HepG2 (cell line): ENCODE results near the gene PRXL2B. TPM values are rescaled to one million over a fixed set of nuclear protein-coding genes. Genes with fewer than 3 reads are reported as not detected.

Experiments
- CCDC6 ChIP-seq: sonication (generic); formaldehyde crosslinking; IDR thresholded peaks from 2 replicates; pipeline ENCODE4 v1.8.1; 2022; ENCODE audit warnings: mild to moderate bottlenecking, missing genetic modification reagents, moderate library complexity
- FOXP1 ChIP-seq, 2 experiments: fragments of 450-650 bp in 1 of 2; IDR thresholded peaks; 2 replicates each; pipeline ENCODE4 v1.6.1; 2017 to 2018; ENCODE audit warnings: antibody characterized with exemption in 1 of 2
- GATA4 ChIP-seq: sonication (generic); IDR thresholded peaks from 2 replicates; pipeline ENCODE4 v1.6.1; 2016; ENCODE audit warnings: antibody characterized with exemption, low read depth, borderline replicate concordance
- GFI1 ChIP-seq: sonication (generic); formaldehyde crosslinking; IDR thresholded peaks from 2 replicates; pipeline ENCODE4 v1.5.0; 2020; ENCODE audit warnings: missing genetic modification reagents, mild to moderate bottlenecking, borderline replicate concordance
- KLF6 ChIP-seq: IDR thresholded peaks from 2 replicates; pipeline ENCODE4 v1.8.0; 2016; ENCODE audit warnings: missing biosample characterization, missing genetic modification reagents
- RARG ChIP-seq: sonication (generic); formaldehyde crosslinking; IDR thresholded peaks from 2 replicates; pipeline ENCODE4 v1.4.0; 2020; ENCODE audit warnings: low read depth, mild to moderate bottlenecking, missing genetic modification reagents
- REXO4 ChIP-seq: sonication (generic); formaldehyde crosslinking; IDR thresholded peaks from 2 replicates; pipeline ENCODE4 v1.8.0; 2022; ENCODE audit warnings: missing genetic modification reagents, mild to moderate bottlenecking, borderline replicate concordance
- RFX1 ChIP-seq: fragments of 450-650 bp; IDR thresholded peaks from 2 replicates; pipeline ENCODE4 v1.6.1; 2017
- SALL1 ChIP-seq: sonication (generic); formaldehyde crosslinking; IDR thresholded peaks from 2 replicates; pipeline ENCODE4 v1.8.0; 2022; ENCODE audit warnings: mild to moderate bottlenecking, missing genetic modification reagents
- TBX2 ChIP-seq: sonication (generic); formaldehyde crosslinking; IDR thresholded peaks from 2 replicates; pipeline ENCODE4 v1.5.0; 2020; ENCODE audit warnings: missing genetic modification reagents, mild to moderate bottlenecking, borderline replicate concordance
- ZBTB34 ChIP-seq: sonication (generic); formaldehyde crosslinking; IDR thresholded peaks from 2 replicates; pipeline ENCODE4 v1.8.0; 2022; ENCODE audit warnings: mild to moderate bottlenecking, missing genetic modification reagents
- ZNF337 ChIP-seq: sonication (generic); formaldehyde crosslinking; IDR thresholded peaks from 2 replicates; pipeline ENCODE4 v1.5.1; 2020; ENCODE audit warnings: missing genetic modification reagents, low read depth, mild to moderate bottlenecking, borderline replicate concordance
- ZNF607 ChIP-seq: sonication (generic); formaldehyde crosslinking; IDR thresholded peaks from 2 replicates; pipeline ENCODE4 v1.5.1; 2020; ENCODE audit warnings: missing genetic modification reagents, mild to moderate bottlenecking, borderline replicate concordance
- ZSCAN22 ChIP-seq: sonication (generic); formaldehyde crosslinking; IDR thresholded peaks from 2 replicates; pipeline ENCODE4 v1.4.0; 2020; ENCODE audit warnings: mild to moderate bottlenecking, missing genetic modification reagents
- polyA plus RNA-seq, 8 experiments: library from polyadenylated mRNA; depleted of rRNA in 3 of 8; stranded (reverse) in 7 of 8; unstranded in 1 of 8; fragments of >200 nt; fragmentation: Illumina TruSeq in 4 of 8; extraction: Trizol in 4 of 8; gene quantifications; 2 replicates each; pipeline versions ENCODE4 v1.2.1 to v1.2.3, GENCODE V29; 2011 to 2016; ENCODE audit warnings: low read depth in 4 of 8, missing spikeins in 1 of 8, mixed read lengths in 1 of 8; ENCODE audit not compliant: insufficient read depth in 1 of 8
- total RNA-seq, 5 experiments: library from RNA; depleted of rRNA; stranded (reverse); fragments of >200 nt; fragmentation: Illumina TruSeq; extraction: Trizol; gene quantifications; 2 replicates each; pipeline ENCODE4 v1.2.3, GENCODE V29; 2016; ENCODE audit warnings: low read depth in 1 of 5
- TF ChIP-seq, protein P1 (sequence below): sonication (generic); formaldehyde crosslinking; conservative IDR thresholded peaks from 2 replicates; pipeline ENCODE4 v1.4.0; 2020; ENCODE audit warnings: missing genetic modification reagents
- TF ChIP-seq, protein P2 (sequence below): sonication (generic); formaldehyde crosslinking; IDR thresholded peaks from 2 replicates; pipeline ENCODE4 v1.4.0; 2020; ENCODE audit warnings: mild to moderate bottlenecking, missing genetic modification reagents
- TF ChIP-seq, protein P3 (sequence below): sonication (generic); formaldehyde crosslinking; IDR thresholded peaks from 2 replicates; pipeline ENCODE4 v1.4.0; 2020; ENCODE audit warnings: low read depth, missing genetic modification reagents
- TF ChIP-seq, protein P4 (sequence below): sonication (generic); formaldehyde crosslinking; IDR thresholded peaks from 2 replicates; pipeline ENCODE4 v1.8.0; 2022; ENCODE audit warnings: missing genetic modification reagents, low read depth, mild to moderate bottlenecking, borderline replicate concordance

Gene PRXL2B
- total and polyA plus RNA-seq, 2 of the 13 experiments (the other 11 are each of a cell fraction or from before 2014, with no cell fraction given): 16.8 to 22.1 TPM

- TF ChIP-seq, protein P1, sequence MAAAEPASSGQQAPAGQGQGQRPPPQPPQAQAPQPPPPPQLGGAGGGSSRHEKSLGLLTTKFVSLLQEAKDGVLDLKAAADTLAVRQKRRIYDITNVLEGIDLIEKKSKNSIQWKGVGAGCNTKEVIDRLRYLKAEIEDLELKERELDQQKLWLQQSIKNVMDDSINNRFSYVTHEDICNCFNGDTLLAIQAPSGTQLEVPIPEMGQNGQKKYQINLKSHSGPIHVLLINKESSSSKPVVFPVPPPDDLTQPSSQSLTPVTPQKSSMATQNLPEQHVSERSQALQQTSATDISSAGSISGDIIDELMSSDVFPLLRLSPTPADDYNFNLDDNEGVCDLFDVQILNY (CRISPR knock-in tag): no peak
- TF ChIP-seq ZSCAN22 (no peak), RFX1 (no peak), REXO4 (CRISPR knock-in tag) (no peak), RARG (CRISPR knock-in tag) (no peak), TBX2 (CRISPR knock-in tag) (peak; percentile 65; the same call in 1 of the 2 replicates), ZBTB34 (CRISPR knock-in tag) (no peak), CCDC6 (CRISPR knock-in tag) (no peak), ZNF607 (0 out of 2 replicates have a peak, but pooled peaks have one; percentile 47), ZNF337 (CRISPR knock-in tag) (0 out of 2 replicates have a peak, but pooled peaks have one; percentile 26), GATA4 (no peak), KLF6 (CRISPR knock-in tag) (no peak), FOXP1 (IDR thresholded peaks at IDR 0.05) (no peak), FOXP1 (CRISPR knock-in tag; IDR thresholded peaks at IDR 0.05) (peak; percentile 25; the same call in 1 of the 2 replicates), SALL1 (CRISPR knock-in tag) (peak; percentile 89), GFI1 (peak; percentile 37; the same call in 1 of the 2 replicates)
- TF ChIP-seq, protein P2, sequence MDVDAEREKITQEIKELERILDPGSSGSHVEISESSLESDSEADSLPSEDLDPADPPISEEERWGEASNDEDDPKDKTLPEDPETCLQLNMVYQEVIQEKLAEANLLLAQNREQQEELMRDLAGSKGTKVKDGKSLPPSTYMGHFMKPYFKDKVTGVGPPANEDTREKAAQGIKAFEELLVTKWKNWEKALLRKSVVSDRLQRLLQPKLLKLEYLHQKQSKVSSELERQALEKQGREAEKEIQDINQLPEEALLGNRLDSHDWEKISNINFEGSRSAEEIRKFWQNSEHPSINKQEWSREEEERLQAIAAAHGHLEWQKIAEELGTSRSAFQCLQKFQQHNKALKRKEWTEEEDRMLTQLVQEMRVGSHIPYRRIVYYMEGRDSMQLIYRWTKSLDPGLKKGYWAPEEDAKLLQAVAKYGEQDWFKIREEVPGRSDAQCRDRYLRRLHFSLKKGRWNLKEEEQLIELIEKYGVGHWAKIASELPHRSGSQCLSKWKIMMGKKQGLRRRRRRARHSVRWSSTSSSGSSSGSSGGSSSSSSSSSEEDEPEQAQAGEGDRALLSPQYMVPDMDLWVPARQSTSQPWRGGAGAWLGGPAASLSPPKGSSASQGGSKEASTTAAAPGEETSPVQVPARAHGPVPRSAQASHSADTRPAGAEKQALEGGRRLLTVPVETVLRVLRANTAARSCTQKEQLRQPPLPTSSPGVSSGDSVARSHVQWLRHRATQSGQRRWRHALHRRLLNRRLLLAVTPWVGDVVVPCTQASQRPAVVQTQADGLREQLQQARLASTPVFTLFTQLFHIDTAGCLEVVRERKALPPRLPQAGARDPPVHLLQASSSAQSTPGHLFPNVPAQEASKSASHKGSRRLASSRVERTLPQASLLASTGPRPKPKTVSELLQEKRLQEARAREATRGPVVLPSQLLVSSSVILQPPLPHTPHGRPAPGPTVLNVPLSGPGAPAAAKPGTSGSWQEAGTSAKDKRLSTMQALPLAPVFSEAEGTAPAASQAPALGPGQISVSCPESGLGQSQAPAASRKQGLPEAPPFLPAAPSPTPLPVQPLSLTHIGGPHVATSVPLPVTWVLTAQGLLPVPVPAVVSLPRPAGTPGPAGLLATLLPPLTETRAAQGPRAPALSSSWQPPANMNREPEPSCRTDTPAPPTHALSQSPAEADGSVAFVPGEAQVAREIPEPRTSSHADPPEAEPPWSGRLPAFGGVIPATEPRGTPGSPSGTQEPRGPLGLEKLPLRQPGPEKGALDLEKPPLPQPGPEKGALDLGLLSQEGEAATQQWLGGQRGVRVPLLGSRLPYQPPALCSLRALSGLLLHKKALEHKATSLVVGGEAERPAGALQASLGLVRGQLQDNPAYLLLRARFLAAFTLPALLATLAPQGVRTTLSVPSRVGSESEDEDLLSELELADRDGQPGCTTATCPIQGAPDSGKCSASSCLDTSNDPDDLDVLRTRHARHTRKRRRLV: no peak
- TF ChIP-seq, protein P3, sequence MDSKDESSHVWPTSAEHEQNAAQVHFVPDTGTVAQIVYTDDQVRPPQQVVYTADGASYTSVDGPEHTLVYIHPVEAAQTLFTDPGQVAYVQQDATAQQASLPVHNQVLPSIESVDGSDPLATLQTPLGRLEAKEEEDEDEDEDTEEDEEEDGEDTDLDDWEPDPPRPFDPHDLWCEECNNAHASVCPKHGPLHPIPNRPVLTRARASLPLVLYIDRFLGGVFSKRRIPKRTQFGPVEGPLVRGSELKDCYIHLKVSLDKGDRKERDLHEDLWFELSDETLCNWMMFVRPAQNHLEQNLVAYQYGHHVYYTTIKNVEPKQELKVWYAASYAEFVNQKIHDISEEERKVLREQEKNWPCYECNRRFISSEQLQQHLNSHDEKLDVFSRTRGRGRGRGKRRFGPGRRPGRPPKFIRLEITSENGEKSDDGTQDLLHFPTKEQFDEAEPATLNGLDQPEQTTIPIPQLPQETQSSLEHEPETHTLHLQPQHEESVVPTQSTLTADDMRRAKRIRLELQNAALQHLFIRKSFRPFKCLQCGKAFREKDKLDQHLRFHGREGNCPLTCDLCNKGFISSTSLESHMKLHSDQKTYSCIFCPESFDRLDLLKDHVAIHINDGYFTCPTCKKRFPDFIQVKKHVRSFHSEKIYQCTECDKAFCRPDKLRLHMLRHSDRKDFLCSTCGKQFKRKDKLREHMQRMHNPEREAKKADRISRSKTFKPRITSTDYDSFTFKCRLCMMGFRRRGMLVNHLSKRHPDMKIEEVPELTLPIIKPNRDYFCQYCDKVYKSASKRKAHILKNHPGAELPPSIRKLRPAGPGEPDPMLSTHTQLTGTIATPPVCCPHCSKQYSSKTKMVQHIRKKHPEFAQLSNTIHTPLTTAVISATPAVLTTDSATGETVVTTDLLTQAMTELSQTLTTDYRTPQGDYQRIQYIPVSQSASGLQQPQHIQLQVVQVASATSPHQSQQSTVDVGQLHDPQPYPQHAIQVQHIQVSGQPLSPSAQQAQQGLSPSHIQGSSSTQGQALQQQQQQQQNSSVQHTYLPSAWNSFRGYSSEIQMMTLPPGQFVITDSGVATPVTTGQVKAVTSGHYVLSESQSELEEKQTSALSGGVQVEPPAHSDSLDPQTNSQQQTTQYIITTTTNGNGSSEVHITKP: no peak
- TF ChIP-seq, protein P4, sequence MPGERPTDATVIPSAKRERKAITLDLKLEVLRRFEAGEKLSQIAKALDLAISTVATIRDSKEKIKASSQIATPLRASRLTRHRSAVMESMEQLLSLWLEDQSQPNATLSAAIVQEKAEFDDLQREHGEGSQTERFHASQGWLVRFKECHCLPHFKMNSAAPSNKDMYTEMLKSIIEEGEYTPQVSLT: no peak
Observed at GRCh38 chr1:2571348-2571747, 15.2 kb upstream of the PRXL2B start (continued).
